ENCODE data around the gene PSAT1. TPM values are rescaled to one million over a fixed set of nuclear protein-coding genes. Genes with fewer than 3 reads are reported as not detected.
A peak's percentile ranks its signal among the peaks of the same experiment; 100 is the strongest.

The PSAT1 gene
- total and polyA plus RNA-seq, 4 experiments from 2014 or later, result 9.7 to 12.2 (median 11.1) TPM

- peaks cover 0 to 2% (median 0%) of the 10 kb centered on the region in 8 donors for H3K9me3 Mint-ChIP-seq
- H3K36me3 ChIP-seq (ENCODE audit: insufficient read depth, low read length), result no peaks in the 10 kb centered on the region
- intact Hi-C loops (cut with micrococcal nuclease), result no loop called here
- H3K4me1 ChIP-seq (ENCODE audit: insufficient read depth, low read length), result peaks cover 7% of the 10 kb centered on the region
- no peak overlapping the region for H3K27ac ChIP-seq (ENCODE audit: low read depth, low read length)
- H3K27ac Mint-ChIP-seq, result no peak overlapping the region
- H3K4me1 Mint-ChIP-seq, result peaks cover 6 to 8% (median 7%) of the 10 kb centered on the region in 4 donors
- no peaks in the 10 kb centered on the region for H3K36me3 Mint-ChIP-seq
- no peak for DNase-seq
- no peaks in the 10 kb centered on the region for H3K9me3 ChIP-seq (ENCODE audit: control insufficient read depth in 1 of 2, low read length in 2 of 2)
- H3K27me3 ChIP-seq (ENCODE audit: insufficient read depth, low read length), result no peaks in the 10 kb centered on the region
- H3K4me3 Mint-ChIP-seq, result no peak overlapping the region
- CTCF ChIA-PET (ENCODE audit: partially characterized antibody), result no interaction called here
- POLR2A ChIA-PET (ENCODE audit: partially characterized antibody), result no interaction called here
- no peaks in the 10 kb centered on the region for H3K27me3 Mint-ChIP-seq
- no peak overlapping the region for H3K4me3 ChIP-seq (ENCODE audit: low read length in 2 of 2)
Observed at GRCh38 chr9:78356634-78357033, 59.7 kb downstream of the PSAT1 start.

- DNase-seq, result no peak
- Mint-ChIP-seq H3K9me3 (peaks cover 0 to 2% (median 0%) of the 10 kb centered on the region in 8 donors), H3K27me3 (no peaks in the 10 kb centered on the region), H3K4me3 (no peak overlapping the region), H3K36me3 (no peaks in the 10 kb centered on the region), H3K27ac (no peak overlapping the region), H3K4me1 (peaks cover 0 to 2% (median 1%) of the 10 kb centered on the region in 4 donors)
- Histone ChIP-seq H3K27me3 (ENCODE audit: insufficient read depth, low read length) (no peaks in the 10 kb centered on the region), H3K4me1 (ENCODE audit: insufficient read depth, low read length) (peaks cover under 1% of the 10 kb centered on the region), H3K9me3 (ENCODE audit: control insufficient read depth in 1 of 2, low read length in 2 of 2) (no peaks in the 10 kb centered on the region), H3K36me3 (ENCODE audit: insufficient read depth, low read length) (no peaks in the 10 kb centered on the region), H3K27ac (ENCODE audit: low read depth, low read length) (no peak overlapping the region), H3K4me3 (ENCODE audit: low read length in 2 of 2) (no peak overlapping the region)
- ChIA-PET CTCF (ENCODE audit: partially characterized antibody) (interaction anchor here (0.6 to 1.9 kb wide), 2 partner anchors 12 to 1190 kb away, joined by 4 to 13 read pairs; no protein-coding TSS in a partner anchor), POLR2A (ENCODE audit: partially characterized antibody) (no interaction called here)
- intact Hi-C loops (cut with micrococcal nuclease), result no loop called here
Observed at GRCh38 chr9:78357165-78357873, 60.4 kb downstream of the PSAT1 start.

- Histone ChIP-seq H3K36me3 (ENCODE audit: insufficient read depth, low read length) (no peaks in the 10 kb centered on the region), H3K27ac (ENCODE audit: low read depth, low read length) (no peak overlapping the region), H3K27me3 (ENCODE audit: insufficient read depth, low read length) (no peaks in the 10 kb centered on the region), H3K4me3 (ENCODE audit: low read length in 2 of 2) (no peak overlapping the region), H3K9me3 (ENCODE audit: control insufficient read depth in 1 of 2, low read length in 2 of 2) (no peaks in the 10 kb centered on the region), H3K4me1 (ENCODE audit: insufficient read depth, low read length) (no peaks in the 10 kb centered on the region)
- DNase-seq, result no peak
- Mint-ChIP-seq H3K4me1 (no peaks in the 10 kb centered on the region), H3K27me3 (no peaks in the 10 kb centered on the region), H3K27ac (peak overlapping the region in 1 of 7 donors; percentile 46), H3K9me3 (peaks cover 0 to 2% (median 0%) of the 10 kb centered on the region in 8 donors), H3K36me3 (no peaks in the 10 kb centered on the region), H3K4me3 (no peak overlapping the region)
- ChIA-PET POLR2A (ENCODE audit: partially characterized antibody) (no interaction called here), CTCF (ENCODE audit: partially characterized antibody) (interaction anchor here (1.5 to 1.9 kb wide), 2 partner anchors 11 to 14 kb away, joined by 7 to 13 read pairs; no protein-coding TSS in a partner anchor)
- intact Hi-C loops (cut with micrococcal nuclease), result no loop called here
Observed at GRCh38 chr9:78358329-78359051, 61.6 kb downstream of the PSAT1 start.

GRCh38 chr9:78363221-78363620, 66.3 kb downstream of the PSAT1 start:
- Histone ChIP-seq H3K27ac (ENCODE audit: low read depth, low read length) (no peak overlapping the region), H3K27me3 (ENCODE audit: insufficient read depth, low read length) (no peaks in the 10 kb centered on the region), H3K4me3 (ENCODE audit: low read length in 2 of 2) (no peak overlapping the region), H3K4me1 (ENCODE audit: insufficient read depth, low read length) (no peaks in the 10 kb centered on the region), H3K9me3 (ENCODE audit: control insufficient read depth in 1 of 2, low read length in 2 of 2) (no peaks in the 10 kb centered on the region), H3K36me3 (ENCODE audit: insufficient read depth, low read length) (no peaks in the 10 kb centered on the region)
- Mint-ChIP-seq H3K4me1 (peaks cover 0 to 5% (median under 1%) of the 10 kb centered on the region in 4 donors), H3K27ac (no peak overlapping the region), H3K9me3 (no peaks in the 10 kb centered on the region), H3K27me3 (no peaks in the 10 kb centered on the region), H3K36me3 (no peaks in the 10 kb centered on the region), H3K4me3 (no peak overlapping the region)
- POLR2A ChIA-PET (ENCODE audit: partially characterized antibody), result interaction anchor here (1.1 kb wide), 1 partner anchor 128 kb away, joined by 4 read pairs; no protein-coding TSS in a partner anchor
- DNase-seq, result no peak
- intact Hi-C loops (cut with micrococcal nuclease), result no loop called here
- CTCF ChIA-PET (ENCODE audit: partially characterized antibody), result interaction anchor here (1.0 to 2.9 kb wide), 2 partner anchors 9 to 103 kb away, joined by 3 to 12 read pairs; no protein-coding TSS in a partner anchor

GRCh38 chr9:78365748-78366697, 69.1 kb downstream of the PSAT1 start:
- no peak overlapping the region for H3K4me3 Mint-ChIP-seq
- CTCF ChIA-PET (ENCODE audit: partially characterized antibody), result interaction anchor here (1.4 kb wide), 1 partner anchor 10 kb away, joined by 3 read pairs; no protein-coding TSS in a partner anchor
- H3K27ac Mint-ChIP-seq, result no peak overlapping the region
- H3K27me3 ChIP-seq (ENCODE audit: insufficient read depth, low read length), result no peaks in the 10 kb centered on the region
- peaks cover 8 to 10% of the 10 kb centered on the region in 2 donors for H3K27me3 Mint-ChIP-seq
- POLR2A ChIA-PET (ENCODE audit: partially characterized antibody), result no interaction called here
- H3K9me3 Mint-ChIP-seq, result no peaks in the 10 kb centered on the region
- H3K36me3 Mint-ChIP-seq, result no peaks in the 10 kb centered on the region
- no peaks in the 10 kb centered on the region for H3K4me1 ChIP-seq (ENCODE audit: insufficient read depth, low read length)
- H3K4me1 Mint-ChIP-seq, result peaks cover 0 to 5% (median 1%) of the 10 kb centered on the region in 4 donors
- DNase-seq, result no peak
- intact Hi-C loops (cut with micrococcal nuclease), result no loop called here
- H3K36me3 ChIP-seq (ENCODE audit: insufficient read depth, low read length), result no peaks in the 10 kb centered on the region
- H3K4me3 ChIP-seq (ENCODE audit: low read length in 2 of 2), result no peak overlapping the region
- no peak overlapping the region for H3K27ac ChIP-seq (ENCODE audit: low read depth, low read length)
- H3K9me3 ChIP-seq (ENCODE audit: control insufficient read depth in 1 of 2, low read length in 2 of 2), result no peaks in the 10 kb centered on the region

- POLR2A ChIA-PET (ENCODE audit: partially characterized antibody), result no interaction called here
- no peaks in the 10 kb centered on the region for H3K9me3 Mint-ChIP-seq
- H3K36me3 ChIP-seq (ENCODE audit: insufficient read depth, low read length), result no peaks in the 10 kb centered on the region
- no peak overlapping the region for H3K4me3 Mint-ChIP-seq
- CTCF ChIA-PET (ENCODE audit: partially characterized antibody), result no interaction called here
- H3K4me1 Mint-ChIP-seq, result peaks cover 0 to 5% (median 1%) of the 10 kb centered on the region in 4 donors
- no peak overlapping the region for H3K27ac Mint-ChIP-seq
- no peak overlapping the region for H3K27ac ChIP-seq (ENCODE audit: low read depth, low read length)
- peaks cover 9 to 13% of the 10 kb centered on the region in 2 donors for H3K27me3 Mint-ChIP-seq
- no peaks in the 10 kb centered on the region for H3K9me3 ChIP-seq (ENCODE audit: control insufficient read depth in 1 of 2, low read length in 2 of 2)
- intact Hi-C loops (cut with micrococcal nuclease), result no loop called here
- no peaks in the 10 kb centered on the region for H3K4me1 ChIP-seq (ENCODE audit: insufficient read depth, low read length)
- H3K4me3 ChIP-seq (ENCODE audit: low read length in 2 of 2), result no peak overlapping the region
- no peaks in the 10 kb centered on the region for H3K36me3 Mint-ChIP-seq
- peaks cover 2% of the 10 kb centered on the region for H3K27me3 ChIP-seq (ENCODE audit: insufficient read depth, low read length)
- DNase-seq, result no peak
Observed at GRCh38 chr9:78366827-78367226, 69.9 kb downstream of the PSAT1 start.

Data from CD4-positive, alpha-beta memory T cell (primary cell).